HEK293 (cell line): ENCODE measurements around the gene ZFAND2B.

Source experiments
- ZBTB1 ChIP-seq: fragments of 450-650 bp; formaldehyde crosslinking; IDR thresholded peaks from 2 replicates; pipeline ENCODE4 v1.5.1; 2016; ENCODE audit warnings: missing biosample characterization, missing genetic modification characterization
- ZFP3 ChIP-seq: fragments of 450-650 bp; formaldehyde crosslinking; IDR thresholded peaks from 2 replicates; pipeline ENCODE4 v1.5.1; 2016; ENCODE audit warnings: low read depth, missing biosample characterization, missing genetic modification characterization
- ZNF146 ChIP-seq: fragments of 450-650 bp; formaldehyde crosslinking; IDR thresholded peaks from 2 replicates; pipeline ENCODE4 v1.5.1; 2016; ENCODE audit warnings: missing biosample characterization, missing genetic modification characterization
- ZNF202 ChIP-seq: fragments of 450-650 bp; formaldehyde crosslinking; IDR thresholded peaks from 2 replicates; pipeline ENCODE4 v1.5.1; 2016; ENCODE audit warnings: missing biosample characterization, missing genetic modification characterization, borderline replicate concordance
- ZNF214 ChIP-seq: fragments of 450-650 bp; formaldehyde crosslinking; IDR thresholded peaks from 2 replicates; pipeline ENCODE4 v1.5.1; 2017; ENCODE audit warnings: missing biosample characterization, mild to moderate bottlenecking, missing genetic modification characterization, borderline replicate concordance
- ZNF24 ChIP-seq: fragments of 450-650 bp; formaldehyde crosslinking; IDR thresholded peaks from 2 replicates; pipeline ENCODE4 v1.5.1; 2016; ENCODE audit warnings: missing biosample characterization, missing genetic modification characterization
- ZNF366 ChIP-seq: fragments of 450-650 bp; formaldehyde crosslinking; conservative IDR thresholded peaks from 2 replicates; pipeline ENCODE4 v1.5.1; 2016; ENCODE audit warnings: missing biosample characterization, missing genetic modification characterization
- TF ChIP-seq, protein P1 (sequence below): fragments of 450-650 bp; formaldehyde crosslinking; IDR thresholded peaks from 2 replicates; pipeline ENCODE4 v1.5.1; 2016; ENCODE audit warnings: missing biosample characterization, missing genetic modification characterization
- TF ChIP-seq, protein P2 (sequence below): fragments of 450-650 bp; formaldehyde crosslinking; IDR thresholded peaks from 2 replicates; pipeline ENCODE4 v1.5.1; 2016; ENCODE audit warnings: missing biosample characterization, missing genetic modification characterization

DNA sequence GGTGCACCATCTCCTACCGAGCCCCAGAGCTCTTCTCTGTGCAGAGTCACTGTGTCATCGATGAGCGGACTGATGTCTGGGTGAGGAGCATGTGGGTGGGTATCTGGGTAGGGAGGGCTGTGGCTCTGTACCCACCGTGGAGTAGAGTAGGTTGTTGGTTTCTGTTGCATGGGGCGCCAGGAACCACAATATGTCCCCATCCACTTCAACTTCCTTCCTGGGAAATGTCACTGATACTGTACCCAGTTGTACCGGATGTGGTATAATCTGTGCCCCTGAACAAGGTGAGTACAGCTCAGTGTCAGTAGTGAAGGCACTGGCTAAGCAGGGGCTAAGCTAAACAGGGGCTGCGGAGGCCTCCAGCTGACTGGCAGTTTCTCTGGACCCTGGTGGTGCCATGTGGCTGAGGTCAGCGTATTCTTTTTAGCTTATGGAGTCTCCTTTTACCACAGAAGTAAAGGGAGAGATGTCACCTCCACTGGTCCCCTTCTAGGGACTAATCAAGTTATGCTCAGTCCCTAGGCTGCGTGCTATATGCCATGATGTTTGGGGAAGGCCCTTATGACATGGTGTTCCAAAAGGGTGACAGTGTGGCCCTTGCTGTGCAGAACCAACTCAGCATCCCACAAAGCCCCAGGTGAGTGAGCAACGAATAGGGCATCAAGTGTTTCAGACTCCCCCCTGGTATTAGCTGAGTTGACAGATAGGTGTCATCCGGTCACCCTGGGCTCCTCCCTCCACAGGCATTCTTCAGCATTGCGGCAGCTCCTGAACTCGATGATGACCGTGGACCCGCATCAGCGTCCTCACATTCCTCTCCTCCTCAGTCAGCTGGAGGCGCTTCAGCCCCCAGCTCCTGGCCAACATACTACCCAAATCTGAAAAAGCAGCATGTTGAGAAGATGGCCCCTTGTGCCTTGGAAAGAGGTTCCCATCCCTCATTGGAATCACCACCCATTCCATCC lies 41.4 kb downstream of the ZFAND2B start:
- TF ChIP-seq, protein P1, sequence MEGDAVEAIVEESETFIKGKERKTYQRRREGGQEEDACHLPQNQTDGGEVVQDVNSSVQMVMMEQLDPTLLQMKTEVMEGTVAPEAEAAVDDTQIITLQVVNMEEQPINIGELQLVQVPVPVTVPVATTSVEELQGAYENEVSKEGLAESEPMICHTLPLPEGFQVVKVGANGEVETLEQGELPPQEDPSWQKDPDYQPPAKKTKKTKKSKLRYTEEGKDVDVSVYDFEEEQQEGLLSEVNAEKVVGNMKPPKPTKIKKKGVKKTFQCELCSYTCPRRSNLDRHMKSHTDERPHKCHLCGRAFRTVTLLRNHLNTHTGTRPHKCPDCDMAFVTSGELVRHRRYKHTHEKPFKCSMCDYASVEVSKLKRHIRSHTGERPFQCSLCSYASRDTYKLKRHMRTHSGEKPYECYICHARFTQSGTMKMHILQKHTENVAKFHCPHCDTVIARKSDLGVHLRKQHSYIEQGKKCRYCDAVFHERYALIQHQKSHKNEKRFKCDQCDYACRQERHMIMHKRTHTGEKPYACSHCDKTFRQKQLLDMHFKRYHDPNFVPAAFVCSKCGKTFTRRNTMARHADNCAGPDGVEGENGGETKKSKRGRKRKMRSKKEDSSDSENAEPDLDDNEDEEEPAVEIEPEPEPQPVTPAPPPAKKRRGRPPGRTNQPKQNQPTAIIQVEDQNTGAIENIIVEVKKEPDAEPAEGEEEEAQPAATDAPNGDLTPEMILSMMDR (tag by site-specific recombination) = no peak
- TF ChIP-seq ZFP3 (tag by site-specific recombination) = no peak
- TF ChIP-seq ZBTB1 (tag by site-specific recombination) = no peak
- TF ChIP-seq ZNF24 (tag by site-specific recombination) = no peak
- TF ChIP-seq ZNF146 = no peak
- TF ChIP-seq, protein P2, sequence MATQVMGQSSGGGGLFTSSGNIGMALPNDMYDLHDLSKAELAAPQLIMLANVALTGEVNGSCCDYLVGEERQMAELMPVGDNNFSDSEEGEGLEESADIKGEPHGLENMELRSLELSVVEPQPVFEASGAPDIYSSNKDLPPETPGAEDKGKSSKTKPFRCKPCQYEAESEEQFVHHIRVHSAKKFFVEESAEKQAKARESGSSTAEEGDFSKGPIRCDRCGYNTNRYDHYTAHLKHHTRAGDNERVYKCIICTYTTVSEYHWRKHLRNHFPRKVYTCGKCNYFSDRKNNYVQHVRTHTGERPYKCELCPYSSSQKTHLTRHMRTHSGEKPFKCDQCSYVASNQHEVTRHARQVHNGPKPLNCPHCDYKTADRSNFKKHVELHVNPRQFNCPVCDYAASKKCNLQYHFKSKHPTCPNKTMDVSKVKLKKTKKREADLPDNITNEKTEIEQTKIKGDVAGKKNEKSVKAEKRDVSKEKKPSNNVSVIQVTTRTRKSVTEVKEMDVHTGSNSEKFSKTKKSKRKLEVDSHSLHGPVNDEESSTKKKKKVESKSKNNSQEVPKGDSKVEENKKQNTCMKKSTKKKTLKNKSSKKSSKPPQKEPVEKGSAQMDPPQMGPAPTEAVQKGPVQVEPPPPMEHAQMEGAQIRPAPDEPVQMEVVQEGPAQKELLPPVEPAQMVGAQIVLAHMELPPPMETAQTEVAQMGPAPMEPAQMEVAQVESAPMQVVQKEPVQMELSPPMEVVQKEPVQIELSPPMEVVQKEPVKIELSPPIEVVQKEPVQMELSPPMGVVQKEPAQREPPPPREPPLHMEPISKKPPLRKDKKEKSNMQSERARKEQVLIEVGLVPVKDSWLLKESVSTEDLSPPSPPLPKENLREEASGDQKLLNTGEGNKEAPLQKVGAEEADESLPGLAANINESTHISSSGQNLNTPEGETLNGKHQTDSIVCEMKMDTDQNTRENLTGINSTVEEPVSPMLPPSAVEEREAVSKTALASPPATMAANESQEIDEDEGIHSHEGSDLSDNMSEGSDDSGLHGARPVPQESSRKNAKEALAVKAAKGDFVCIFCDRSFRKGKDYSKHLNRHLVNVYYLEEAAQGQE = no peak
- TF ChIP-seq ZNF214 = no peak
- no peak for TF ChIP-seq ZNF366 (tag by site-specific recombination)
- TF ChIP-seq ZNF202 (tag by site-specific recombination) = no peak
